GM23248 (cell line): Measurements from ENCODE around the gene AOPEP. TPM values are rescaled to one million over a fixed set of nuclear protein-coding genes. Genes with fewer than 3 reads are reported as not detected.

Experiments
- DNase-seq: peaks from one replicate; pipeline ENCODE4 v3.0.0-alpha.2; 2015
- H2AFZ ChIP-seq: fragments of 200-600 bp; sonication (generic); 2 replicates; pipeline ENCODE4 v1.6.1; 2016; ENCODE audit warnings: antibody characterized with exemption
- H3F3A ChIP-seq: fragments of 200-600 bp; sonication (generic); 2 replicates; pipeline ENCODE4 v1.6.1; 2016; ENCODE audit warnings: mild to moderate bottlenecking, antibody characterized with exemption, mixed run types; ENCODE audit not compliant: insufficient read depth
- H3K27ac ChIP-seq: fragments of 200-600 bp; sonication (generic); 2 replicates; pipeline ENCODE4 v1.5.1; 2016; ENCODE audit warnings: mild to moderate bottlenecking
- H3K27me3 ChIP-seq: fragments of 200-600 bp; sonication (generic); replicated peaks from 2 replicates; pipeline ENCODE4 v1.6.1; 2016; ENCODE audit warnings: mild to moderate bottlenecking; ENCODE audit not compliant: insufficient read depth
- H3K36me3 ChIP-seq: fragments of 200-600 bp; sonication (generic); 2 replicates; pipeline ENCODE4 v1.6.1; 2016; ENCODE audit warnings: low read depth, mild to moderate bottlenecking
- H3K4me1 ChIP-seq: fragments of 200-600 bp; sonication (generic); 2 replicates; pipeline ENCODE4 v1.6.1; 2016; ENCODE audit warnings: mild to moderate bottlenecking; ENCODE audit not compliant: insufficient read depth
- H3K4me2 ChIP-seq: fragments of 200-600 bp; sonication (generic); one replicate; pipeline ENCODE4 v1.6.1; 2016; ENCODE audit warnings: mild to moderate bottlenecking; ENCODE audit not compliant: unreplicated experiment
- H3K4me3 ChIP-seq: fragments of 200-600 bp; sonication (generic); 2 replicates; pipeline ENCODE4 v1.5.1; 2016; ENCODE audit warnings: mild to moderate bottlenecking
- H3K79me2 ChIP-seq: fragments of 200-600 bp; sonication (generic); 2 replicates; pipeline ENCODE4 v1.6.1; 2016; ENCODE audit warnings: mild to moderate bottlenecking; ENCODE audit not compliant: insufficient read depth
- H3K9ac ChIP-seq: fragments of 200-600 bp; sonication (generic); 2 replicates; pipeline ENCODE4 v1.6.1; 2016; ENCODE audit warnings: mild to moderate bottlenecking
- H3K9me2 ChIP-seq: fragments of 200-600 bp; sonication (generic); 2 replicates; pipeline ENCODE4 v1.6.1; 2016; ENCODE audit warnings: mixed run types, mild to moderate bottlenecking, moderate library complexity; ENCODE audit not compliant: insufficient read depth
- H3K9me3 ChIP-seq: fragments of 200-600 bp; sonication (generic); one replicate; pipeline ENCODE4 v1.6.1; 2017; ENCODE audit warnings: low read depth
- H4K20me1 ChIP-seq: fragments of 200-600 bp; sonication (generic); 2 replicates; pipeline ENCODE4 v1.6.0; 2016; ENCODE audit not compliant: insufficient read depth
- EZH2 ChIP-seq: fragments of 200-600 bp; sonication (generic); IDR thresholded peaks from 2 replicates; pipeline ENCODE4 v1.6.1; 2018; ENCODE audit warnings: antibody characterized with exemption, mild to moderate bottlenecking; ENCODE audit not compliant: insufficient read depth, poor library complexity, severe bottlenecking
- EZH2phosphoT487 ChIP-seq: fragments of 200-600 bp; sonication (generic); IDR thresholded peaks from 2 replicates; pipeline ENCODE4 v1.6.1; 2018; ENCODE audit warnings: antibody characterized with exemption, moderate library complexity, mild to moderate bottlenecking, low read depth; ENCODE audit not compliant: insufficient read depth
- WGBS, 2 experiments: methylation state at CpG; one replicate each; pipeline ENCODE4 v1.1.6; 2015 to 2017; ENCODE audit warnings: low lambda C conversion rate in 2 of 2, low coverage in 1 of 2; ENCODE audit errors: missing lambda C conversion rate in 2 of 2; 5-methylcytosine and 5-hydroxymethylcytosine counted together
- in situ Hi-C: fragments of 300-500 bp; cut with MboI; formaldehyde crosslinking; loops from 2 replicates; pipeline ENCODE4 v1.15.0; 2020
- polyA plus RNA-seq: library from polyadenylated mRNA; unstranded; fragments of >200 nt; fragmentation: Nextera tagmentation; extraction: Ambion mirVana; gene quantifications from 2 replicates; pipeline ENCODE4 v1.2.1, GENCODE V29; 2016
- total RNA-seq: library from RNA; depleted of rRNA; stranded (reverse); fragments of >200 nt; shearing (Covaris generic); gene quantifications from 2 replicates; pipeline ENCODE4 v1.2.3, GENCODE V29; 2014

AOPEP gene
- total and polyA plus RNA-seq, 2 experiments from 2014 or later, result 90.0 to 120 TPM

DNA sequence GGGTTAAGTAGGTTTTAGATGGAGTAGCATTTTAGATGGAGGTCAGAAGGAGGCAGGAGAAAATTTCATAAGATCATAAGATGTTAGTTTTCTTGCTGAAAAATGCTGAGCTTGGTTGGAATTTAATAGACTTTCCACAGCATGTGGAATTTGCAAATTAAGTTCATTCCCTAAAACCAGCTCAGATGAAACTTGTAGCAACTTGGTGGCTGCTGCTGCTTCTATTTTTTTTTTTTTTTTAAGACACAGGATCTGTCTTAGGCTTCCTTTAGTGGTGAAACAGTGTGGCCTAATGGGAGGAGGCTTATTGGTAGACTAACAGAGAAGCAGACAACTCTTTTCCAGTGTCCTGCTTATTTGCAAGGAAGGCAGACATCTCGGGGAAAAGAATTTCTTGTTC is 154.5 kb downstream of the AOPEP start:
- Histone ChIP-seq H4K20me1 (no peaks in the 10 kb centered on the region), H3K36me3 (no peaks in the 10 kb centered on the region), H3K79me2 (0 out of 2 replicates have a peak, but pooled peaks cover 12% of the 10 kb centered on the region), H3K4me3 (no peak overlapping the region), H3K9ac (peak overlapping the region; percentile 12; the same call in 1 of the 2 replicates), H3K9me3 (no peaks in the 10 kb centered on the region), H2AFZ (peak overlapping the region; percentile 48), H3K27me3 (no peaks in the 10 kb centered on the region), H3K4me2 (peak overlapping the region; percentile 22), H3F3A (peaks cover 39% of the 10 kb centered on the region), H3K4me1 (peaks cover 51% of the 10 kb centered on the region), H3K9me2 (no peaks in the 10 kb centered on the region; the same call in 1 of the 2 replicates), H3K27ac (peak overlapping the region; percentile 55)
- in situ Hi-C loops, result no loop called here
- DNase-seq, result peak; percentile 41
- TF ChIP-seq EZH2 (no peak), EZH2phosphoT487 (no peak)
- 82 to 84% methylated on average over 1 of the region's 1 CpG for WGBS, 2 experiments

DNA sequence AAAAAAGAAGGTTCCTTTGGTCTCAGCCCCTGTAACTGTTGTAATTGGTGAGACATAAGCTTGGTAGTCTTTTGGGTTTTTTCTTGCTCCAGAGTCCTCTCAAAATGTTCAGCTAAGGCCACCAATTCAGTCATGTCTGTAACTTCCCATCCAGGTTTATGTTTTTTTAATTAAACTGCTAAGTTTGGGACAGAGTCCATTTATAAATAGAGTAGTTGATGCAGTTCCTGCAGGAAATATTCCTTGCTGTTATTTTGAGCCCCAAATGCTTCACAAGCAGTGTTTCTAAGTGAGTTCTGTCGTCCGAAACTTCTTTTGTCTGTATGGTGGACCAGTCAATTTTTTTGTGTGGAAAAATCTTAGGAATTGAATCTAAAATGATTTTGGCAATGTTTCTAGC is 155.0 kb downstream of the AOPEP start:
- peaks cover 43% of the 10 kb centered on the region for H3F3A ChIP-seq
- peak overlapping the region; percentile 48 for H2AFZ ChIP-seq
- H3K9me3 ChIP-seq, result no peaks in the 10 kb centered on the region
- no peaks in the 10 kb centered on the region for H3K36me3 ChIP-seq
- peak overlapping the region; percentile 12 for H3K9ac ChIP-seq
- H3K79me2 ChIP-seq, result 0 out of 2 replicates have a peak, but pooled peaks cover 12% of the 10 kb centered on the region
- H3K9me2 ChIP-seq, result no peaks in the 10 kb centered on the region; the same call in 1 of the 2 replicates
- H3K4me3 ChIP-seq, result no peak overlapping the region
- H4K20me1 ChIP-seq, result no peaks in the 10 kb centered on the region
- H3K27me3 ChIP-seq, result no peaks in the 10 kb centered on the region
- in situ Hi-C loops, result no loop called here
- peak overlapping the region; percentile 22 for H3K4me2 ChIP-seq
- peak overlapping the region; percentile 55 for H3K27ac ChIP-seq
- no peak for DNase-seq
- no peak for TF ChIP-seq EZH2phosphoT487
- no peak for TF ChIP-seq EZH2
- WGBS, 2 experiments, result 96% methylated on average over 2 of the region's 2 CpGs
- peaks cover 54% of the 10 kb centered on the region for H3K4me1 ChIP-seq

- Histone ChIP-seq H4K20me1 (no peaks in the 10 kb centered on the region), H3K79me2 (0 out of 2 replicates have a peak, but pooled peaks cover 12% of the 10 kb centered on the region), H3K27me3 (no peaks in the 10 kb centered on the region), H3K9me2 (no peaks in the 10 kb centered on the region; the same call in 1 of the 2 replicates), H3K36me3 (no peaks in the 10 kb centered on the region), H2AFZ (0 out of 2 replicates have a peak overlapping the region, but pooled peaks have one; percentile 48), H3K4me3 (no peak overlapping the region), H3K9me3 (no peaks in the 10 kb centered on the region), H3K4me1 (peaks cover 54% of the 10 kb centered on the region), H3K4me2 (no peak overlapping the region), H3K27ac (peak overlapping the region; percentile 55), H3K9ac (peak overlapping the region; percentile 12; the same call in 1 of the 2 replicates), H3F3A (peaks cover 44% of the 10 kb centered on the region)
- in situ Hi-C loops, result no loop called here
- no peak for TF ChIP-seq EZH2
- no peak for TF ChIP-seq EZH2phosphoT487
- no peak for DNase-seq
- WGBS, 2 experiments, result 98 to 99% methylated on average over 3 of the region's 3 CpGs
Observed at GRCh38 chr9:94881940-94882339, 155.4 kb downstream of the AOPEP start.

DNA sequence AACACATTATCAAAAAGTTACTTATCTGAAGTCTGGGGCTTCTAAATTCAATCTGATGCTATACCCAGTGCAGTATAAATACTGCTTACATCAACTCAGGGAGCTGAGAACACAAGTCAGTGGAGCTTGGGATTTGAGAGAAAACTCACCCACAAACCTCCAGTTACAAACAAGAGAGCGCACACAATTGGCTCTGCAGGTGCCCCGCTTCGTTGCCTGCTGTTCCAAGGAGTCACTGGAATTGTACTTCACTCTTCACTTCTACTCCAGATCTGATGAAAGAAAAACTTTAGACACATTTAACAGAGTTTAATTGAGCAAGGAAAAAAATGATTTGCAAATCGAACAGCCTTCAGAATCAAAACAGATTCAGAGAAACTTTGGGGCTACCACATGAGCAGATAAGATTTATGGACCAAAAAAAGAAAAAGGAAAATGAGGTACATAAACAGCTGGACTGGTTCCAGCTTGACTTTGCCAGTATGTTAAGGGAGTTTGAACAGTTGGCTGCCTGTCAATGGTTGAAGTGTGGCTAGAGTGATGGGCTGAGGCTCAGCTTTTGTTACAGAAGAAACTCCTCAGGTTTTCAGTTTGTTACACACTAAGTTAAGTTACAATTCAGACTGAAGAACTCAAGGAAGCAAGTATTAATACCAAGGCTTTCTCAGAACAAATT is 156.6 kb downstream of the AOPEP start:
- no peaks in the 10 kb centered on the region for H4K20me1 ChIP-seq
- H2AFZ ChIP-seq, result no peak overlapping the region
- peaks cover 44% of the 10 kb centered on the region for H3F3A ChIP-seq
- no peak overlapping the region for H3K9ac ChIP-seq
- no peaks in the 10 kb centered on the region for H3K9me3 ChIP-seq
- no peak overlapping the region for H3K27ac ChIP-seq
- no peak overlapping the region for H3K4me3 ChIP-seq
- H3K27me3 ChIP-seq, result no peaks in the 10 kb centered on the region
- H3K9me2 ChIP-seq, result no peaks in the 10 kb centered on the region; the same call in 1 of the 2 replicates
- H3K4me1 ChIP-seq, result peaks cover 57% of the 10 kb centered on the region
- DNase-seq, result no peak
- TF ChIP-seq EZH2phosphoT487, result no peak
- TF ChIP-seq EZH2, result no peak
- in situ Hi-C loops, result no loop called here
- 0 out of 2 replicates have a peak, but pooled peaks cover 12% of the 10 kb centered on the region for H3K79me2 ChIP-seq
- 70 to 74% methylated on average over 4 of the region's 4 CpGs for WGBS, 2 experiments
- H3K4me2 ChIP-seq, result no peak overlapping the region
- H3K36me3 ChIP-seq, result no peaks in the 10 kb centered on the region
